ENCODE measurements around the gene CALY.

CALY gene

GRCh38 chr10:133356549-133357284 is 20.0 kb upstream of the CALY start:
- no peak overlapping the region for H3K4me3 ChIP-seq (ENCODE audit: low read depth, low read length)
- CTCF ChIA-PET, result interaction anchor here (0.6 to 1.2 kb wide), 2 partner anchors 16 to 27 kb away, joined by 3 read pairs; no protein-coding TSS in a partner anchor
- no peak for TF ChIP-seq ZFP3 (tag by site-specific recombination; IDR thresholded peaks at IDR 0.05; ENCODE audit: low read depth)
- TF ChIP-seq ZNF266 (tag by site-specific recombination; IDR thresholded peaks at IDR 0.05; ENCODE audit: low read depth), result no peak
- no peak for TF ChIP-seq ZNF239 (tag by site-specific recombination; IDR thresholded peaks at IDR 0.05)
- TF ChIP-seq PRDM1 (tag by site-specific recombination; IDR thresholded peaks at IDR 0.05), result no peak
- TF ChIP-seq ZNF513 (tag by site-specific recombination; IDR thresholded peaks at IDR 0.05), result no peak
- POLR2A ChIA-PET, result interaction anchor here (0.6 to 2.0 kb wide), 3 partner anchors 14 to 32 kb away, joined by 3 to 5 read pairs (median 4); partner anchors contain the start of gene ECHS1
- no peak overlapping the region for H3K27ac ChIP-seq (ENCODE audit: extremely low read depth, low read depth, low read length)
- peaks cover 4% of the 10 kb centered on the region; the same call in 1 of the 2 replicates for H3K4me1 ChIP-seq (ENCODE audit: control insufficient read depth, insufficient read depth, low read length)
- H3K36me3 ChIP-seq (ENCODE audit: control insufficient read depth in 2 of 2, insufficient read depth in 1 of 2, low read length in 2 of 2), result peaks cover 0 to 3% of the 10 kb centered on the region in 2 experiments; a peak in 1 of 3 replicates
- no peaks in the 10 kb centered on the region for H3K9me3 ChIP-seq (ENCODE audit: control insufficient read depth, insufficient read depth, low read depth, low read length)

GRCh38 chr10:133355991-133356390 is 19.3 kb upstream of the CALY start:
- Histone ChIP-seq H3K9me3 (ENCODE audit: control insufficient read depth, insufficient read depth, low read depth, low read length) (no peaks in the 10 kb centered on the region), H3K4me1 (ENCODE audit: control insufficient read depth, insufficient read depth, low read length) (peaks cover 4% of the 10 kb centered on the region; the same call in 1 of the 2 replicates), H3K27ac (ENCODE audit: extremely low read depth, low read depth, low read length) (no peak overlapping the region), H3K36me3 (ENCODE audit: control insufficient read depth in 2 of 2, insufficient read depth in 1 of 2, low read length in 2 of 2) (no peaks in the 10 kb centered on the region), H3K4me3 (ENCODE audit: low read depth, low read length) (no peak overlapping the region)
- CTCF ChIA-PET, result interaction anchor here (0.6 to 1.2 kb wide), 2 partner anchors 16 to 27 kb away, joined by 3 read pairs; no protein-coding TSS in a partner anchor
- TF ChIP-seq GLIS2 (tag by site-specific recombination; IDR thresholded peaks at IDR 0.05) (peak; percentile 34; the same call in 1 of the 2 replicates), ZNF266 (tag by site-specific recombination; IDR thresholded peaks at IDR 0.05; ENCODE audit: low read depth) (no peak)
- POLR2A ChIA-PET, result interaction anchor here (2.0 kb wide), 1 partner anchor 32 kb away, joined by 4 read pairs; no protein-coding TSS in a partner anchor

- ChIA-PET CTCF (no interaction called here), POLR2A (interaction anchor here (1.8 to 2.0 kb wide), 2 partner anchors 15 to 31 kb away, joined by 4 read pairs; no protein-coding TSS in a partner anchor)
- TF ChIP-seq ZNF292 (tag by site-specific recombination; IDR thresholded peaks at IDR 0.05; ENCODE audit: borderline replicate concordance, low read depth) (no peak), ZBTB10 (tag by site-specific recombination; IDR thresholded peaks at IDR 0.05) (peak; percentile 8; the same call in 1 of the 2 replicates)
- no peaks in the 10 kb centered on the region for H3K9me3 ChIP-seq (ENCODE audit: control insufficient read depth, insufficient read depth, low read depth, low read length)
- H3K27ac ChIP-seq (ENCODE audit: extremely low read depth, low read depth, low read length), result no peak overlapping the region
- H3K36me3 ChIP-seq (ENCODE audit: control insufficient read depth in 2 of 2, insufficient read depth in 1 of 2, low read length in 2 of 2), result no peaks in the 10 kb centered on the region
- peaks cover 4% of the 10 kb centered on the region; the same call in 1 of the 2 replicates for H3K4me1 ChIP-seq (ENCODE audit: control insufficient read depth, insufficient read depth, low read length)
- no peak overlapping the region for H3K4me3 ChIP-seq (ENCODE audit: low read depth, low read length)
Measured at GRCh38 chr10:133355266-133355665, 18.6 kb upstream of the CALY start.

GRCh38 chr10:133354672-133355240 is 18.1 kb upstream of the CALY start:
- H3K4me3 ChIP-seq (ENCODE audit: low read depth, low read length), result no peak overlapping the region
- TF ChIP-seq GLIS2 (tag by site-specific recombination; IDR thresholded peaks at IDR 0.05) (peak; percentile 26; the same call in 1 of the 2 replicates), ZSCAN5A (tag by site-specific recombination; IDR thresholded peaks at IDR 0.05) (no peak), ZNF114 (tag by site-specific recombination; IDR thresholded peaks at IDR 0.05) (no peak), ZNF132 (tag by site-specific recombination; IDR thresholded peaks at IDR 0.05; ENCODE audit: borderline replicate concordance) (no peak), ZNF530 (tag by site-specific recombination; IDR thresholded peaks at IDR 0.05; ENCODE audit: low read depth) (no peak), KLF8 (tag by site-specific recombination; IDR thresholded peaks at IDR 0.05) (no peak), ZBTB17 (tag by site-specific recombination; IDR thresholded peaks at IDR 0.05) (no peak)
- no peaks in the 10 kb centered on the region for H3K9me3 ChIP-seq (ENCODE audit: control insufficient read depth, insufficient read depth, low read depth, low read length)

More at GRCh38 chr10:133354672-133355240, 18.1 kb upstream of the CALY start:
- H3K4me1 ChIP-seq (ENCODE audit: control insufficient read depth, insufficient read depth, low read length), result peaks cover 4% of the 10 kb centered on the region; the same call in 1 of the 2 replicates
- H3K27ac ChIP-seq (ENCODE audit: extremely low read depth, low read depth, low read length), result no peak overlapping the region
- H3K36me3 ChIP-seq (ENCODE audit: control insufficient read depth in 2 of 2, insufficient read depth in 1 of 2, low read length in 2 of 2), result no peaks in the 10 kb centered on the region
- ChIA-PET CTCF (no interaction called here), POLR2A (interaction anchor here (1.8 to 2.0 kb wide), 2 partner anchors 16 to 30 kb away, joined by 4 read pairs; no protein-coding TSS in a partner anchor)
